Vagina (tissue), 2 donors: ENCODE measurements around the gene SNX27.

Experiments
- POLR2A ChIP-seq, 2 donors: fragments of 450-650 bp; IDR thresholded peaks; one replicate each; pipeline ENCODE4 v1.6.1; 2017; ENCODE audit warnings: antibody characterized with exemption in 2 of 2, mild to moderate bottlenecking in 2 of 2, moderate library complexity in 2 of 2
- POLR2AphosphoS5 ChIP-seq, 2 donors: sonication (generic); formaldehyde crosslinking; IDR thresholded peaks; one replicate each; pipeline ENCODE4 v1.9.0; 2017; ENCODE audit warnings: antibody characterized with exemption in 2 of 2, mild to moderate bottlenecking in 2 of 2, low read depth in 1 of 2; ENCODE audit not compliant: insufficient read depth in 1 of 2
- TF ChIP-seq, protein P1 (sequence below), 3 experiments: fragments of 450-650 bp in 2 of 3; fragments of 200-600 bp in 1 of 3; sonication (generic) in 1 of 3; IDR thresholded peaks; one replicate each; pipeline ENCODE4 v1.5.1; 2017 to 2019; ENCODE audit warnings: antibody characterized with exemption in 3 of 3, mild to moderate bottlenecking in 2 of 3, moderate library complexity in 2 of 3

DNA sequence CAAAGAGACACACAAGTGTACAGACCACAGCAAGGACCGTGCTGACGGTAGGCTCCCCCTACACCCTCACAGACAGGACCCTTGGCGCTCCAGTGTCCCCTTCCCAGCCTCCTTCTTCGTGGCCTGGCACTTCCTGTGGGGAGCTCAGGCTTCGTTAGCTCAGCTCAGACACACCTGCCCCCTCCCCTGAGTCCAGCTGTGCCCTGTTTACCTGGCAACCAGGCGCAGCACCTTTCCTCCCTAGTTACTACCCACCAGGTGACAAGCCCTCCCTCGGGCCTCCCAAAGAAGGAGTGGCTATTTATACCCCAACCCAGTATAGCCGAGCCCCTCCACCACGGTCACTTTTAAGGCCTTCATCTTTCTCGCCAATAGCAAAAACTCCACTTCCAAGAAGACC lies 100.1 kb downstream of the SNX27 start:
- TF ChIP-seq, protein P1, sequence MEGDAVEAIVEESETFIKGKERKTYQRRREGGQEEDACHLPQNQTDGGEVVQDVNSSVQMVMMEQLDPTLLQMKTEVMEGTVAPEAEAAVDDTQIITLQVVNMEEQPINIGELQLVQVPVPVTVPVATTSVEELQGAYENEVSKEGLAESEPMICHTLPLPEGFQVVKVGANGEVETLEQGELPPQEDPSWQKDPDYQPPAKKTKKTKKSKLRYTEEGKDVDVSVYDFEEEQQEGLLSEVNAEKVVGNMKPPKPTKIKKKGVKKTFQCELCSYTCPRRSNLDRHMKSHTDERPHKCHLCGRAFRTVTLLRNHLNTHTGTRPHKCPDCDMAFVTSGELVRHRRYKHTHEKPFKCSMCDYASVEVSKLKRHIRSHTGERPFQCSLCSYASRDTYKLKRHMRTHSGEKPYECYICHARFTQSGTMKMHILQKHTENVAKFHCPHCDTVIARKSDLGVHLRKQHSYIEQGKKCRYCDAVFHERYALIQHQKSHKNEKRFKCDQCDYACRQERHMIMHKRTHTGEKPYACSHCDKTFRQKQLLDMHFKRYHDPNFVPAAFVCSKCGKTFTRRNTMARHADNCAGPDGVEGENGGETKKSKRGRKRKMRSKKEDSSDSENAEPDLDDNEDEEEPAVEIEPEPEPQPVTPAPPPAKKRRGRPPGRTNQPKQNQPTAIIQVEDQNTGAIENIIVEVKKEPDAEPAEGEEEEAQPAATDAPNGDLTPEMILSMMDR (IDR thresholded peaks at IDR 0.05): no peak
- no peak for TF ChIP-seq POLR2A (IDR thresholded peaks at IDR 0.05)
- no peak for TF ChIP-seq POLR2AphosphoS5 (IDR thresholded peaks at IDR 0.05; ENCODE audit: insufficient read depth in 1 of 2, low read depth in 1 of 2)
